Peyer's patch (tissue), 4 donors: ENCODE results near the gene ANKS1A. TPM values are rescaled to one million over a fixed set of nuclear protein-coding genes. Genes with fewer than 3 reads are reported as not detected.

Experiments
- DNase-seq, 3 donors: peaks; one replicate each; pipeline ENCODE4 v3.0.0-alpha.2; 2017 to 2019
- H3K27ac ChIP-seq, 4 donors: fragments of 200-600 bp; sonication (generic); one replicate each; pipeline ENCODE4 v1.5.1; 2016 to 2019
- H3K27me3 ChIP-seq, 2 donors: fragments of 200-600 bp; sonication (generic); one replicate each; pipeline ENCODE4 v1.5.1; 2019
- H3K36me3 ChIP-seq, 3 donors: fragments of 200-600 bp; sonication (generic); one replicate each; pipeline ENCODE4 v1.5.1; 2016 to 2019
- H3K4me1 ChIP-seq, 4 donors: fragments of 200-600 bp; sonication (generic); one replicate each; pipeline ENCODE4 v1.5.1; 2016 to 2019
- H3K4me3 ChIP-seq, 4 donors: fragments of 200-600 bp; sonication (generic); 1 replicate in 3 of 4; 2 replicates in 1 of 4; pipeline ENCODE4 v1.5.1; 2016 to 2019; ENCODE audit warnings: mild to moderate bottlenecking in 1 of 4
- H3K9me3 ChIP-seq, 4 donors: fragments of 200-600 bp; sonication (generic); one replicate each; pipeline ENCODE4 v1.5.1; 2016 to 2019; ENCODE audit warnings: mild to moderate bottlenecking in 1 of 4
- POLR2A ChIP-seq, 2 donors: fragments of 450-650 bp; IDR thresholded peaks; one replicate each; pipeline ENCODE4 v1.5.1; 2017; ENCODE audit warnings: antibody characterized with exemption in 2 of 2, mild to moderate bottlenecking in 2 of 2, moderate library complexity in 2 of 2
- total RNA-seq, 4 donors: library from RNA; depleted of rRNA; stranded (reverse); fragments of >200 nt; gene quantifications; one replicate each; pipeline ENCODE4 v1.1.0, GENCODE V29; 2016
- TF ChIP-seq, protein P1 (sequence below), 6 experiments: fragments of 450-650 bp in 4 of 6; fragments of 200-600 bp in 2 of 6; sonication (generic) in 1 of 6; IDR thresholded peaks; one replicate each; pipeline ENCODE4 v1.5.1; 2017 to 2019; ENCODE audit warnings: antibody characterized with exemption in 6 of 6, mild to moderate bottlenecking in 3 of 6, moderate library complexity in 1 of 6

The ANKS1A gene
- total RNA-seq, 4 donors from 2014 or later = 24.3 to 42.1 (median 31.9) TPM

DNA sequence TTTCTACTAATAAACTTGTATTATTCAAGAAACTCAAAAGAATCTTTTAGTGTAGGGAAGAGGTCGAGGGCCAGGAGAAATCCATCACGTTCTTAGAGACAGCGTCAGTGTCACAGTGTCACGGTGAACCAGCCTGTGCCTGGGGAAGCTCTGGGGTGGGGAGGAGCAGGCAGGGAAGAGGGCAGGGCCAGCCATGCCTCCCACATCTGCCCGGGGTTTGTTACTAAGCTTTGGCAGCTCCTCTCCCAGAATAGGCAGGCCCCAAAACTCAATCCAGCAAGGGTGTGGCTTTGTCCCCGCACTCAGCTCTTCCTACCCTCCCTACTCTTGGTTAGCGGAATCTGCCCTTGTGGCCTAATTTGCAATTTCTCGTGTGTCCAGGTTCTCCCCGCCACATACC lies 179.2 kb downstream of the ANKS1A start:
- Histone ChIP-seq H3K27ac (peak overlapping the region in 1 of 4 donors; percentile 30), H3K27me3 (no peaks in the 10 kb centered on the region), H3K9me3 (no peaks in the 10 kb centered on the region), H3K4me3 (no peak overlapping the region), H3K36me3 (peaks cover 0 to 59% (median 0%) of the 10 kb centered on the region in 3 donors), H3K4me1 (no peaks in the 10 kb centered on the region)
- no peak for TF ChIP-seq POLR2A (IDR thresholded peaks at IDR 0.05)
- TF ChIP-seq, protein P1, sequence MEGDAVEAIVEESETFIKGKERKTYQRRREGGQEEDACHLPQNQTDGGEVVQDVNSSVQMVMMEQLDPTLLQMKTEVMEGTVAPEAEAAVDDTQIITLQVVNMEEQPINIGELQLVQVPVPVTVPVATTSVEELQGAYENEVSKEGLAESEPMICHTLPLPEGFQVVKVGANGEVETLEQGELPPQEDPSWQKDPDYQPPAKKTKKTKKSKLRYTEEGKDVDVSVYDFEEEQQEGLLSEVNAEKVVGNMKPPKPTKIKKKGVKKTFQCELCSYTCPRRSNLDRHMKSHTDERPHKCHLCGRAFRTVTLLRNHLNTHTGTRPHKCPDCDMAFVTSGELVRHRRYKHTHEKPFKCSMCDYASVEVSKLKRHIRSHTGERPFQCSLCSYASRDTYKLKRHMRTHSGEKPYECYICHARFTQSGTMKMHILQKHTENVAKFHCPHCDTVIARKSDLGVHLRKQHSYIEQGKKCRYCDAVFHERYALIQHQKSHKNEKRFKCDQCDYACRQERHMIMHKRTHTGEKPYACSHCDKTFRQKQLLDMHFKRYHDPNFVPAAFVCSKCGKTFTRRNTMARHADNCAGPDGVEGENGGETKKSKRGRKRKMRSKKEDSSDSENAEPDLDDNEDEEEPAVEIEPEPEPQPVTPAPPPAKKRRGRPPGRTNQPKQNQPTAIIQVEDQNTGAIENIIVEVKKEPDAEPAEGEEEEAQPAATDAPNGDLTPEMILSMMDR (IDR thresholded peaks at IDR 0.05) = no peak
- DNase-seq = no peak

DNA sequence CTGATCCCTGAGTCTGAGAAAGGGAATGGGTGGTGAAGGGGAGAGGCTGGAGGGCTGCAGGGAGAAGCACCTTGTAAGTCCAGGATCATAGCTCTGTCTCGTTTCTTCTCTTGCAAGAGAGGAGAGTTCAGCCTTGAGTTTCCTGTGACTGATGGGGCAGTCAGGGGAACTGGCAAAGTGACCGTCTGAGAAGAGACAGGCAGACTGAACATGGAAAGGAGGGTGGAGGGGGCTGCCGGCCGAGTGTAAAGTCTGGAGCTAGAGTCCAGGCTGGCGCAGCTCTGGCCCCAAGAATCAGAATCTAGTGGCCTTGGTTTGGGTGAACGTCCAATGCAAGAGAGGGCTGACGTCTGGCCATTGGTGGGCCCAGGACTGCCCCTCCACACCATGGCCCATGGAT lies 179.6 kb downstream of the ANKS1A start:
- no peak for DNase-seq
- Histone ChIP-seq H3K27ac (peak overlapping the region in 1 of 4 donors; percentile 30), H3K4me3 (no peak overlapping the region), H3K9me3 (no peaks in the 10 kb centered on the region), H3K27me3 (no peaks in the 10 kb centered on the region), H3K36me3 (peaks cover 0 to 59% (median 0%) of the 10 kb centered on the region in 3 donors), H3K4me1 (no peaks in the 10 kb centered on the region)
- TF ChIP-seq, protein P1 (IDR thresholded peaks at IDR 0.05) = no peak
- TF ChIP-seq POLR2A (IDR thresholded peaks at IDR 0.05) = no peak

DNA sequence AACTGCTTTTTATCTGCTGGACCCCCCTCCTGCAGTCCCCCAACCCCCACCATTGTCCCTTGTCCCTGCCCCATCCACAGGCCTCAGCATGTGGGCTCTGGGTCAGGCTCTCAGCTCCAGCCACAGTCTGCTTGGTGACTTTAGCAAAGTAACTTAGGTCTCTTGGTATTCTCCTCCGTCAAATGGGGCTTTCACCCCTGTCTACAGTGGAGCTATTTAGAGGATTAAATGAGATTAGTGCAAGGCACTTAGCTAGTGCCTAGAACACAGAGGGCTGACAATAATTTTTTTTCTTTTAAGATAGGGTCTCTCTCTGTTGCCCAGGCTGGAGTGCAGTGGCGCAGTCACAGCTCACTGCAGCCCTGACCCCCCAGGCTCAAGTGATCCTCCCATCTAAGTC lies 180.2 kb downstream of the ANKS1A start:
- Histone ChIP-seq H3K4me3 (no peak overlapping the region), H3K36me3 (peaks cover 0 to 59% (median 0%) of the 10 kb centered on the region in 3 donors), H3K4me1 (no peaks in the 10 kb centered on the region), H3K27ac (no peak overlapping the region), H3K9me3 (no peaks in the 10 kb centered on the region), H3K27me3 (no peaks in the 10 kb centered on the region)
- TF ChIP-seq, protein P1 (IDR thresholded peaks at IDR 0.05) = no peak
- TF ChIP-seq POLR2A (IDR thresholded peaks at IDR 0.05) = no peak
- DNase-seq = no peak

DNA sequence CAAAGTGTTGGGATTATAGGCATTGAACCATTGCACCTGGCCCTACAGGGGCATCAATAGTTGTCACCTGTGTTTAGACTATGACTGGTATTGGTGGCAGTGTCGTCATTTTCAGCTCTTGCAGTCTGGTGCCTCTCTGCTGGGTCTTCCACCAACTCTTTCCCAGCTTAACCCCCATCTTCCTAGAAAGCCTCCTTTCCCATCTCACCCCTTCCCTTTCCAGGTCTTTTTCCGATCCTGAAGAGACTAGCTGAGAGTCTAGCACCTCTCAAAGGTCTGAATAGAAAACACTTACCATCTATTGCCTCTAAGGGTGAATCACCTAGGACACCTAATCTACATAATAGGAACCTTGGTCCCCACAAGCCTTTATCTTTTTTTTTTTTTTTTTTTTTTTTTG lies 181.1 kb downstream of the ANKS1A start:
- TF ChIP-seq, protein P1 (IDR thresholded peaks at IDR 0.05) = no peak
- no peak for TF ChIP-seq POLR2A (IDR thresholded peaks at IDR 0.05)
- no peaks in the 10 kb centered on the region for H3K4me1 ChIP-seq
- no peak overlapping the region for H3K4me3 ChIP-seq
- no peaks in the 10 kb centered on the region for H3K9me3 ChIP-seq
- H3K36me3 ChIP-seq = peaks cover 0 to 56% (median 0%) of the 10 kb centered on the region in 3 donors
- no peak for DNase-seq
- no peaks in the 10 kb centered on the region for H3K27me3 ChIP-seq
- H3K27ac ChIP-seq = no peak overlapping the region

DNA sequence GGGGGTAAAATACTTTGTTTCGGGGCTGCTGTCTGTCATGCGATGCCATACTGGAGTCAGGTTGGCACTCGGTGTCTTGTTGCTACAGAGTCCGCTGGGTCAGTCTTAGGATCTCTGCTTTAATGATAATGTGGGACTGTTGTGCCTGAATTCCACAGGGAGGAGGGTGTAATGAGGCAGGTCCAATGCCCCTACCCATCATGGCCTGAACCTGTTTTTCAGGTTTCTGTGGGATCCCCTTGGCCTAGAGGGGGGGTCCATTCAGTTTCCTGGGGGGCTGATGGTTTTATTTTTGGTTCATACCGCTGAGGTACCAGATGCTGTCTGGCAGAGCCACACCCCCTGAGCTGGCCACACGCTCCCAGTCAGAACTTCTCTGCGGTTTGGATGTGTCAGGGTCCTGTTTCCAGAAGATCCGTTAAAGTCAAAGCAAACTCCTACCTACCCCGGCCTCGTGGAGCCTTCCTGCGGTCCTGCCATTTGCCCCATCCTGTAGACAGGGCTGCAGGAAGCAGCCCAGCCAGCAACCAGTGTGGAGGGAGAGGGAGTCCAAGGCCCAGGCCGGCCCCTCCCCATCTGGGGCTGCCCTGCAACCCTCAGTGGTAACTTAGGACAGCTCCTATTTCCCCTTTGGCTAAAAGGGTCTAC lies 182.4 kb downstream of the ANKS1A start:
- H3K4me1 ChIP-seq = no peaks in the 10 kb centered on the region
- no peak for DNase-seq
- no peak for TF ChIP-seq POLR2A (IDR thresholded peaks at IDR 0.05)
- TF ChIP-seq, protein P1 (IDR thresholded peaks at IDR 0.05) = no peak
- no peak overlapping the region for H3K4me3 ChIP-seq
- H3K36me3 ChIP-seq = peaks cover 0 to 49% (median 0%) of the 10 kb centered on the region in 3 donors
- no peak overlapping the region for H3K27ac ChIP-seq
- no peaks in the 10 kb centered on the region for H3K9me3 ChIP-seq
- H3K27me3 ChIP-seq = no peaks in the 10 kb centered on the region
